ENCODE data around the gene PRRC2B.

DNA sequence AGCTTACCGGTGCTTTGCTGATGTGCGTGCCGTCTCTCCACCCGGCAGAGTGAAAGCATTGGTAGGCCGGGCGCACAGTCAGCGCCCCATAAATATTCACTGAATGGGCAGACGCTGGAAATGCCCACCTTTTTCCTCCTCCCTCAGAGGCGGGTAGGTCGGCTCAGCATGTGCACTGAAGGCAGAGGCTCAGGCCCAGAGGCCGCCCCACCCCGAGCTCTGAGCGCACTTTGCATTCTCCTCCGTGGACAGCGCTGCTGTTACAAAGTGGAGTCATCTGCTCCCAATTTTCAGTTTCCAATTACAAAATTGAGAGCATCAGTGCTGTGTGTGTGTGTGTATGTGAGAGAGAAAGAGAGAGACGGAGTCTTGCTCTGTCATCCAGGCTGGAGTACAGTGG is 126.6 kb downstream of the PRRC2B start:
- TF ChIP-seq, protein P1, sequence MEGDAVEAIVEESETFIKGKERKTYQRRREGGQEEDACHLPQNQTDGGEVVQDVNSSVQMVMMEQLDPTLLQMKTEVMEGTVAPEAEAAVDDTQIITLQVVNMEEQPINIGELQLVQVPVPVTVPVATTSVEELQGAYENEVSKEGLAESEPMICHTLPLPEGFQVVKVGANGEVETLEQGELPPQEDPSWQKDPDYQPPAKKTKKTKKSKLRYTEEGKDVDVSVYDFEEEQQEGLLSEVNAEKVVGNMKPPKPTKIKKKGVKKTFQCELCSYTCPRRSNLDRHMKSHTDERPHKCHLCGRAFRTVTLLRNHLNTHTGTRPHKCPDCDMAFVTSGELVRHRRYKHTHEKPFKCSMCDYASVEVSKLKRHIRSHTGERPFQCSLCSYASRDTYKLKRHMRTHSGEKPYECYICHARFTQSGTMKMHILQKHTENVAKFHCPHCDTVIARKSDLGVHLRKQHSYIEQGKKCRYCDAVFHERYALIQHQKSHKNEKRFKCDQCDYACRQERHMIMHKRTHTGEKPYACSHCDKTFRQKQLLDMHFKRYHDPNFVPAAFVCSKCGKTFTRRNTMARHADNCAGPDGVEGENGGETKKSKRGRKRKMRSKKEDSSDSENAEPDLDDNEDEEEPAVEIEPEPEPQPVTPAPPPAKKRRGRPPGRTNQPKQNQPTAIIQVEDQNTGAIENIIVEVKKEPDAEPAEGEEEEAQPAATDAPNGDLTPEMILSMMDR (IDR thresholded peaks at IDR 0.05), result no peak
- no peak for TF ChIP-seq POLR2A (IDR thresholded peaks at IDR 0.05)

Measured in right lobe of liver (tissue), 4 donors.